ENCODE data around the gene CHRNA1. TPM values are rescaled to one million over a fixed set of nuclear protein-coding genes. Genes with fewer than 3 reads are reported as not detected.

The CHRNA1 gene
- total RNA-seq, 1 donor from 2014 or later, result not detected

GRCh38 chr2:174744111-174744510 is 20.2 kb downstream of the CHRNA1 start:
- H3K36me3 Mint-ChIP-seq (ENCODE audit: insufficient read depth), result no peaks in the 10 kb centered on the region
- no peak overlapping the region for H3K27ac Mint-ChIP-seq
- H3K9me3 Mint-ChIP-seq (ENCODE audit: low read depth), result no peaks in the 10 kb centered on the region
- H3K27me3 Mint-ChIP-seq, result peaks cover 6% of the 10 kb centered on the region
- no peak for TF ChIP-seq CTCF (IDR thresholded peaks at IDR 0.05; ENCODE audit: unreplicated experiment)
- no peak overlapping the region for H3K4me3 Mint-ChIP-seq (ENCODE audit: low read depth)
- DNase-seq (ENCODE audit: low spot score, unreplicated experiment), result no peak
- no peaks in the 10 kb centered on the region for H3K4me1 Mint-ChIP-seq (ENCODE audit: low read depth)

GRCh38 chr2:174740721-174741120 is 23.6 kb downstream of the CHRNA1 start:
- no peak overlapping the region for H3K27ac Mint-ChIP-seq
- no peaks in the 10 kb centered on the region for H3K9me3 Mint-ChIP-seq (ENCODE audit: low read depth)
- TF ChIP-seq CTCF (IDR thresholded peaks at IDR 0.05; ENCODE audit: unreplicated experiment), result no peak
- H3K4me3 Mint-ChIP-seq (ENCODE audit: low read depth), result no peak overlapping the region
- peaks cover 6% of the 10 kb centered on the region for H3K27me3 Mint-ChIP-seq
- DNase-seq (ENCODE audit: low spot score, unreplicated experiment), result no peak
- no peaks in the 10 kb centered on the region for H3K4me1 Mint-ChIP-seq (ENCODE audit: low read depth)
- no peaks in the 10 kb centered on the region for H3K36me3 Mint-ChIP-seq (ENCODE audit: insufficient read depth)

- Mint-ChIP-seq H3K36me3 (ENCODE audit: insufficient read depth) (no peaks in the 10 kb centered on the region), H3K27me3 (peaks cover 6% of the 10 kb centered on the region), H3K27ac (no peak overlapping the region), H3K4me3 (ENCODE audit: low read depth) (no peak overlapping the region), H3K4me1 (ENCODE audit: low read depth) (no peaks in the 10 kb centered on the region), H3K9me3 (ENCODE audit: low read depth) (no peaks in the 10 kb centered on the region)
- TF ChIP-seq CTCF (IDR thresholded peaks at IDR 0.05; ENCODE audit: unreplicated experiment), result no peak
- DNase-seq (ENCODE audit: low spot score, unreplicated experiment), result no peak
Measured at GRCh38 chr2:174738841-174739240, 25.4 kb downstream of the CHRNA1 start.

- Mint-ChIP-seq H3K4me3 (ENCODE audit: low read depth) (no peak overlapping the region), H3K36me3 (ENCODE audit: insufficient read depth) (no peaks in the 10 kb centered on the region), H3K4me1 (ENCODE audit: low read depth) (no peaks in the 10 kb centered on the region), H3K9me3 (ENCODE audit: low read depth) (no peaks in the 10 kb centered on the region), H3K27me3 (peaks cover 34% of the 10 kb centered on the region), H3K27ac (no peak overlapping the region)
- DNase-seq (ENCODE audit: low spot score, unreplicated experiment), result no peak
- no peak for TF ChIP-seq CTCF (IDR thresholded peaks at IDR 0.05; ENCODE audit: unreplicated experiment)
Measured at GRCh38 chr2:174731546-174731945, 32.7 kb downstream of the CHRNA1 start.

- no peak for DNase-seq (ENCODE audit: low spot score, unreplicated experiment)
- Mint-ChIP-seq H3K4me1 (ENCODE audit: low read depth) (no peaks in the 10 kb centered on the region), H3K9me3 (ENCODE audit: low read depth) (no peaks in the 10 kb centered on the region), H3K4me3 (ENCODE audit: low read depth) (no peak overlapping the region), H3K36me3 (ENCODE audit: insufficient read depth) (no peaks in the 10 kb centered on the region), H3K27me3 (peaks cover 34% of the 10 kb centered on the region), H3K27ac (no peak overlapping the region)
- TF ChIP-seq CTCF (IDR thresholded peaks at IDR 0.05; ENCODE audit: unreplicated experiment), result no peak
Measured at GRCh38 chr2:174730698-174731018, 33.6 kb downstream of the CHRNA1 start.

Data from progenitor cell of endocrine pancreas (in vitro differentiated cells).